Activated CD4-positive, alpha-beta T cell treated with anti-CD3 and anti-CD28 coated beads for 24 hours (primary cell): ENCODE results near the gene ZNF318.
A peak's percentile ranks its signal among the peaks of the same experiment; 100 is the strongest.
"Not testable (repeated sequence)": the region's sequence is repeated elsewhere in the genome, so short reads cannot be mapped to it uniquely, and the experiment has no call there.

Experiments used
- DNase-seq, 2 donors: peaks; one replicate each; pipeline ENCODE4 v3.0.0-alpha.2; 2020; ENCODE audit warnings: low read depth in 2 of 2

Gene ZNF318

DNA sequence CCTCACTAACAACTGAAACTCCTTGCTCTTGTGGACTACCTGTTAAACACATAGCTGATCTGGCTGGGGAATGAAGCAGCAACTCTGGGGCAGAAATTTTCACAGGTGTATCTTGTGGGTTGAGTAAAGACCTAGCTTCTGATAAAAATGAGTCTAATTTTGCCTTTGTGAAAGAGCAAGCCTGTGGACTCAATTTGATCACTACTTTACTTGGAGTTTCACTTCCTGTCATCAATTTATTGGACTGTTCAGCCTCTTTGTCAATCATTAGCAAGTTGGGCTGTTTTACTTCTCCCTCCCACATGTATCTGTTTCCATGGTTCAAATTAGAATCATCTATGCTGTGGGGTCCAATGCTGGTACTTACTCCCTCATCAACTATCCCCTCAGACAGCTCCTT lies 31.2 kb downstream of the ZNF318 start:
- no peak for DNase-seq

DNA sequence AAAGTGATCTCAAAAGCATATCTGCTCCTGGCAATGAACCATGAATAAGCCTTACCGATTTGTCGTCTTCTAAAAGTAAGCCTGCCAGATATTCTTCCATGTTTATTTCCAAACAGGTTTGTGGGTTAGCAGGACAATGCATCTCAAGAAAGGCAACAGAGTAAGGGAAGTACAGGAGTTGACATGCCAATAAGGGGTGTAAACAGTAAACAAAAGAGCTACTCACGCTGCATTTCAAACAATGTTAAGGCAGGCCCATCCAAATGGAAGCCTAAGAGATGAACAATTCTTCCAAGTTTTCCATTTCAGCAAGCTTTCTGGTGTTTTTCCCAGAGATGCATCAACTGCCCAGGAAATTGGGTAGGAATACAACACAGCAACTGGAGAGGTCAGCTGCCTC lies 33.1 kb downstream of the ZNF318 start:
- no peak for DNase-seq

DNA sequence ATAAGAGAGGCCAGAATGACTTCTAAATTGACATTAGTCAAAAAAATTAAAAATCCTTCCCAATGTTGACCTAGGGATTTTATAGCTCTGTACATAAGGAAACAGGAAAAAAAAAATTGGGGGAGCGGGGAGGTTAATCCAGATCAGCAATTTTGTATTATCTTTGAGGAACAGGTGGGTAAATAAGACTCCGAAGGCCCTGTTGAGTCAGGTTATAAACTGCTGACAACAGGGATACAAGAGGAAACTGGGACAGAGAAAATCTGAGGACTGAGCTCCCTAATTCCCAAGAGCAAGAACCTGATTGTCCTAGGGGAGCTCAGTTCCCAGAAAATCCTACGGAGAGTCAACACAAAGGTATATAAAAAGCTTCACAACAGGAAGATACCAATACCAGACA lies 34.0 kb downstream of the ZNF318 start:
- no peak for DNase-seq

DNA sequence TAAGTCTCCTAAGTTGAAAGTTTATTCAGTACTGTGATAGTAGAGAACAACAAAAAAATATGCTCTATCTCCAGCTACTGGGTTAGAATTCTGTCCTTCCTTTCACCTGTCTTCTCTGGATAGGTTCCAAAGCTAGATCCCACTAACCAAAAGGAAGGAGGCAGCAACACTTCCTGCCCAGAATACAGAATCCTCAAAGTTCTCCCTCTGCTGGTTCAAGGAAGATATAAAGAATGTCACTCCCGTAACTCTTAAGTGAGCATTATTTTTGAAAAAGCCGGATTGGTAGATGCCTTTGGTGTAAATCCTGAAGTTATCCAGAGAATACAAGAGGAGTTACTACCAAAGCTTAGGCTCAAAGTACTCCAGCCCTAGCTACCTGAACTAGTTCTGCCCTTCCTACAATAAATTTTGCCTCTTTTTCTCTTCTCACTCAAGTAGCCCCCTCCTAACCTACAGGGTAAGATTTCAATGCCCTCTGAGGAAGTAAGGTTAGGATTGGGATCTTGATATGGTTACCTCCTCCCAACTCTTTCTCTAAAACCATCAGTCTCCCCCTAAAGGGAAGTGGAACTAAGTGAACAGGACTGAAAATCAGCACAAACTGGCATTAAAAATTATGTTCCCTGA lies 34.9 kb downstream of the ZNF318 start:
- DNase-seq: no peak

DNA sequence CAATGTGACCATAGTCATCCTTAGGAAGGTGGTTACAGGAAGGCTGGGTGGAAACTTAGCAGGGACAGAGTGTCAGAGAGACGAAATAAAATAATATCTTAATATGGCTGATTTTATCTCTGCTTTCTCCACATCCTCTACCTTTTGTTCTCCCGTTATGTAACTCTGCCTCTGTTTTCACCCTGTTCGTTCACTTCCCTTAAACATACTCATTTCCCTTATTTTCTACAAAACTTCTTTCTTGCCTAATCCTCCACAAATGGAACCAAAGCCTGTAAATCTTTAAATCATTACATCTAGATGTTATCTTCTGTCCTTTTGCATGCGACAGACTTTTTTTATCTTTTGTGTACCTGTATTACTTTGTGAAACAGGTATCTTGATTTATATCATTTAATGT lies 37.6 kb downstream of the ZNF318 start:
- no peak for DNase-seq

DNA sequence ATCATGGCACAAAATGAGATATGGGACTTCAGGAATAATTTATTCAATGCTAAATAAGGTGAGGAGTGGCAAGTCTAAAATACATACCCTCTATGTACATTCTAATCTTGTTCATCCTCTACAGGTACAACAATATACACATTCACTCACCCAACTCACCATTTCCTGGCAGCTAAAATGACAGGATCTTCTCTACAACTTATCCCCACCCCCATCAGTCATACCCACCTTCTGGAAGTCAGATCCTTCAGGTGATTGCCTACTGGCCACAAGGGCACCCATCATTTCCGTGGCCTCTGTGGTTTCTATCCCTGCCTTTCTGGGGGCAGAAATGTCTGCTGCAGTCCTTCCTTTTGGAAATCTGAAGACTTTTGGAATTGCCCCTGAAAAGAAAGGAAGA lies 38.0 kb downstream of the ZNF318 start:
- no peak for DNase-seq

DNA sequence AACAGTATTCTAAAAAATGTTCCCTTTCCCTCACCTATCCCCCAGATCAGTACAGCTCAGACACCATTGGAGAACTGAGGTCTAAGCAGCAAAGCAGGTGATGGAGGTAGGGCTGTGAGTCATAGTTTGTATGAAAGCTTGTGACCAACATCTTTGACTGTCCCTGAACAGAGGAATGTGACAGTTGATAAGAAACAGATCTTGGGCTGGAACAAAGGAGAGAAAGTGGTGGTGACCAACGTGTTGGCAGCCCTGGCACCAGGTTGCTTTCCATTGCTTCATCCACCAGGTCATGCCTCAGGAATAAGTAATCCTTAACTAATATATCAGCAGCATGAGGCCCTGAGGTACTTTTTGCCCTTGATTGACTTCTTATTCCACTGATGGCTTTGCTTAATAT lies 40.9 kb downstream of the ZNF318 start:
- DNase-seq: no peak

DNA sequence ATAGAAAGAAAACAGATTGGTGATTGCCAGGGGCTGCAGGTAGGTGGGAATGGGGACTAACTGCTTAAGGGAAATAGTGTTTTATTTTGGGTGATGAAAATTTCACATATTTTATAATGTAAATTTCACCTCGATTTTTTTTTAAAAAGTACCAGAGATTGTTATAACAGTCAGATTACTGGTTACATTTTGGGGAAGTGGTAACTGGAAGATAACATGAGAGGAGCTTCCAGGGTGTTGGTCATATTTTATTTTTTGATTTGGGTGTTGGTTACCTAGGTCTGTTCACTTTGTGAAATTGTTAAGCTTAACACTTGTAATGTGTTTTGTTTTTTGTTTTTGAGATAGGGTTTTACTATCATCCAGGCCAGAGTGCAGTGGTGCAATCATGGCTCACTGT lies 43.6 kb downstream of the ZNF318 start:
- DNase-seq: no peak

DNA sequence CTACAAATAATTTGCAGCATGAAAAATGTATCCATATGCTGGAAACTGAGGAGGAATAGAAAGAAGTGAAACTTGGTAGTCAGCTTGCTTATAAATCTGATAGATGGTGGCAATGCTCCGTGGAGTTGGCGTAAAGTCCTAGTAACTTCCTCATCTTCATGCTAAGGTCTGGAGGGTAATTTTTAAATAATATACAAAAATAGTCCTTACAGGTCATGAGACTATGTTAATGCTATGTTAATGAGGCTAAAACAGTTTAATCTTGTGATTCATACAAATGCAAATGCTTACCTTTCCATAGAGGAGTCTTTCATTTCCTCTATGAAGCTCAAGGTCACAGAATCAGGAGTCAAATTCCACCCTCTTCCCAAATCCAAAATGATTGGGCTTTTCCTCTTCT lies 51.4 kb downstream of the ZNF318 start:
- no peak for DNase-seq

DNA sequence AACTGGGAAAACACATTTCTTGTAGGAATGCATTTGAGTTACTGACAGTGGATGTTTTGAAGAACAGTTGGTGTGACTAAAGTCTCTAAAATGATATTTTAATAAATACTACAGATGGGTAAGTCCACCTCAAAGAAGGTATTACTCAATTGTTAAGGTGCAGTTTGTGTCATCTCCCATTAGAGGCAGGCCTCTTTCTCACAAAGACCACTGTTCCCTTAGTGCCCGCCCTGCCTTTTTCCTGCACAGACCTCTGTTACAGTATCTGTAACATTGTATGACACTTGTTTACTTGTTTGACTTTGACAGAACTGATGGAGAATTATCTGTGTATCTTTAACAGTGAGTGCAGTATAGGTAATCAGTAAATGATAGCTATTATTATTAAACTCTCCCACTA lies 55.6 kb downstream of the ZNF318 start:
- DNase-seq: no peak

DNA sequence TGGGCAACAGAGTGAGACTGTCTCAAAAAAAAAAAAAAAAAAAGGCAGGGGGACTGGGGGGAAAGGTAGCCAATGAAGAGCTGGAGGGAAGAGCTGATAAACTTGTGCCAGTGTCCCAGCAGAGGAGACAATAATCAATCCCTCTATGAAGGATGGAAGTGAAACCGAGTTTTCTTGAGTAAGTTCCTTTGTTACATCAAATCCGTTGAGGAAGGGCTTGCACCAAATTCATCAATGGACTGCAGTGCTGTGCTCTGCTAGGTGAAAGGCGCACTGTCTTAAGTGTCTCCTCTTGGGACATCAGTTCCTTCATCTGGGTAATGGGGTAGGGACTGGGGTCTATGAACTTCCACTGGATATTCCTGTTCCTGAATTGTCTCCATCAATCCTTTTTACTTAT lies 57.8 kb downstream of the ZNF318 start:
- no peak for DNase-seq

DNA sequence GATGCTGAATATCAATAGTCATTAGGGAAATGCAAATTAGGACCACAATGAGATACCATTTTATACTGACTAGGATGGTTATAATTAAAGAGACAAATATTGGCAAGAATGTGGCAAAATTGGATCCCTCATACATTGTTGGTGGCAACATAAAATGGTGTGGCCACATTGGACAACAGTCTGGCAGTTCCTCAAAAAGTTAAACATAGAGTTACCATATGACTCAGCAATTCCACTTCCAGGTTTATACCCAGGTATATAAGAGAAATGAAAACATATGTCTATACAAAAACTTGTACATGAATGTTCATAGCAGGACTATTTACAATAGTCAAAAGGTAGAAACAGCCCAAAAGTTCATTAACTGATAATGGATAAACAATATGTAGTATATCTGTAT lies 58.8 kb downstream of the ZNF318 start:
- DNase-seq: no peak

DNA sequence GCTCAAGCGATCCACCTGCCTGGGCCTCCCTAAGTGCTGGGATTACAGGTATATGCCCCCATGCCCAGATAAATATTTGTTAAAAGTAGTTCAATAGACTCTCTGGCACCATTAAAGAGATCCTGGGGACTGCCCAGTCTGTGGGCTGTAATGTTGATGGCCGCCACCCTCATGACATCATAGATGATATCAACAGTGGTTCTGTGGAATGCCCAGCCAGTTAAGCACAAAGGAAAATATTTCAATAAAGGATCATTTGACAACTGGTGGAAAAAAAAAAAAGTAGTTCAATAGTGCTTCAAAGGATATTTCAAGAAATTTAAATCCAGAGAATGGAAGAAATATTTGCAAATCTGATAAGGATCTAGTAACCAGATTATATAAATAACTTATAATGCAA lies 59.3 kb downstream of the ZNF318 start:
- no peak for DNase-seq

DNA sequence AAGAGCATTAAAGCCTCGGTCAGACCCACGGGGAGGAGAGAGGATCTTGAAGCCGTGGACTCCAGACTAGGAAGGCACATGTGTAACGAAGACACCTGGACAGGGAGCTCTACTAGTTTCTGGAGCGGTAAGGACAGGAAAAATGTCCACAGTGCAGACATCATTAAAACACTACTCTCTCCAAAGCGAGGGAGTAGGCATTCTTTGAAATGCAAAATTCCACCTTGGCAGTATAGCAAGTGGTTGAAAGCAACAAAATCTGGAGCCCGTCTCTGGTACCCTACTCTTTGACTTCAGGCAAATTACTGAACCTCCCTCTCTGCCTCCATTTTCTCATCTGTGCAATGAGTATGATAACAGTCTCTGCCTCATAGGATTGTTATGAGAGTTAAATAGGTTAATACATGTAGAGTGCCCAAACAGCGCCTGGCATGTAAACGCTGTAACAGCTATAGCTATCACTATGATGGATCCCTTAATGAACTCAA lies 60.4 kb downstream of the ZNF318 start:
- no peak for DNase-seq

DNA sequence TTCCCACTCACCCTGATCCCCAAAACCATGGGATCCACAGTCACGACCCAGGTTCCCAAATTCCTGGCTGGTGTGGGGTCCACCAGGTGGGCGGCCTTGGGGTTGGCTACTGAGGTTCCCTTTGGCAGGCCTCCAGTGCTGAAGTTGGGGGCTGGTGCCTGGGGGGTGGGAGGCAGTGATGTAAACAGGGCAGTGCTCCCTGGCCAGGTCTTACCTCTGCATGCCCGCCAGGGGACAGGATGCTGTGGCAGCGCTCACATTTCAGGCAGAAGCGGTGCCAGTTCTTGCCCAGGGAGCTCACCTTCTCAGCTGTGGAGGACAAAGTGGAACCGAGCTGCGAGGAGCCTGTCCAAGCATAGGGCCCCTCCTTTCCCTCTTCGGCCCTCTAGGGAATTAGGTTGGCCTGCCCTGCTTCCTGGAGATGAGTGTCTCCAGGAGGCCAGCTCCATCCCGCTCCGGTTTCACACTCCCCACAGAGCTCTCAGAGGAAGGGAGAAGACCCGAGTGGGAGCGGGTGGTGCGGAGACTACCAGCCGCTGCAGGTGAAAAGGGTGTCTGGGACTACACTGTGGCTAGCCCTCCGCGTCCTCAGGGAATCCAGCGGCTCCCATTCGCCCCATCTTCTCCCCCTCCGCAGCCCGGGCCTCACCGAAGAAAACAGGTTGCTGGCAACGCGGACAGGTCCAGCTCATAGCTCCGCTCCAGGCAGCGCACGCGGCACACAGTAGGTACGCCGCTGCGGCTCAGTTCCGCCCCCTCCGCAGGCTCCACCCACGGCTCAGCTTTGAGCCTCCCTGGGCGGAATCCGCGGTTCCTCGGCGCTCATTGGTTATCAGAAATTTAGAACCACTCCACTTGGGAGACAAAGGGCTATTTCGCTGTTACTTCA lies 61.1 kb downstream of the ZNF318 start, which contains the start of gene CRIP3:
Gene CRIP3, minus strand, starts transcription at position 726 of the 889 bp plus-strand sequence. Its CDS starts 34 bp downstream, at position 692.
- DNase-seq: peak; percentile 13 to 34

DNA sequence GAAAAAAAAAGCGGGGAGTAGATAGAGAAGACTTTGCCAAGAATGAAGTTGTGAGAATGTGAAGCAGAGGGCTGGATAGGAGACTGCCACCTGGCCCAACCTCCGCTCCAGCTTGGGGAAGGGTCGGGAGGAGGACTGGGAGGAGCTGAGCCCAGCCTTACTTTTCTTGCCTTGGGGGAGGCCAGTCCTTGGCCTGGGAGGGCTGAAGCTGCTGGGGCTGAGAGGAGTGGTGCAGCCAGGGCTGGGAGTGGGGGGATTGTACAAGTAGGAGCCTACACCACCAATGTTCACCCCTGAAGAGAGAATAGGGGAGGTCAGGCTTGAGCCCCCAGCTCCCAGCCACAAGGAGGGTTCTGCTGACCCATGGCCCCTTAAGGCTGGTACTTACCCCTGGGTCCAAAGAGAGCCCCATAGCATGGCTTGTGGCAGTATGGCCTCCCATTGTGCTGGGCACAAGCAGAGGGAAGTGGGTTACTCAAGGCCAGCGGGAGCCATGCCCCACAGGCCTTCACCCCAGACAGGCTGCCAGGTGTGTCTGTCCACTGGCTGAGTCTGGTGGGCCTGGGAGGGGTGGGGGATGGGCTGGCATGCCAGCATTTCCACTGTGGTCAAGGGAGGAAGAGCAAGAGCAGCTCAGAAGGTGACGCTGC lies 61.9 kb downstream of the ZNF318 start:
- DNase-seq: no peak

DNA sequence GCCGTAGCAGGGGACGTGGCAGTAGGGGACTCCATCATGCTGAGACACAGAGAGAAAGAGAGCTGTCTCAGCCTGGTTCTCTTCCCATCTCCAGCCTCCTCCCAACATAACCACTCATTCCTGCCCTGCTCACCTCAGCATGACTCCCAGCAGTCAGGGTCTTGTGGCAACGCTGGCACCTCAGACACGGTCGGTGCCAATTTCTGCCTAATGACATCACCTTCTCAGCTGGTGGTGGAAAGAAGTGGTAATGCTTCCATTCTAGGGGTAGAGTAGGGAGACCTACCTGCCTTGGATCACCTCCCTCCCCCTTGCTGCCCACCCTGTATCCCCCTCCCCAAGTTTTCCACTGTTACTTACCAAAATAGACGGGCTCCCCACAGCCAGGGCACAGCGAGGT lies 63.4 kb downstream of the ZNF318 start:
- no peak for DNase-seq

DNA sequence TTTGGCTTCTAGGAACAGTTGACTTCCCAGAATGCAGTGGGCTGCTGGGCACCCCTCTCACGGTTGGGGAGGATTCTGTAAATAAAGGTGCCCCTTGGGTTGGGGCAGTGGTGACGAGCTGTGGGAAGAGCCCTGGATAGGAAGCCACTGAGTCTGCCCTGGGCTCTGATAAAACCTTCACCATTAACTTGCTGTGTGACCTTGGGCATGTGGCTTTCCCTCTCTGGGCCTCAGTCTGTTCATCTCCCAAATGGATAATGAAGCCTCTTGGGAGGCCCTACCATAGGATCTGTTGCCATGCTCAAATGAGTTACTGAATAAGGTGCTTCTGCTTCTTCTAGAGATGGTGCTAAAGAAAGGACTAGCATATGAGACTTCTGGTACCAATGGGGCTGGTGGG lies 64.6 kb downstream of the ZNF318 start:
- no peak for DNase-seq

DNA sequence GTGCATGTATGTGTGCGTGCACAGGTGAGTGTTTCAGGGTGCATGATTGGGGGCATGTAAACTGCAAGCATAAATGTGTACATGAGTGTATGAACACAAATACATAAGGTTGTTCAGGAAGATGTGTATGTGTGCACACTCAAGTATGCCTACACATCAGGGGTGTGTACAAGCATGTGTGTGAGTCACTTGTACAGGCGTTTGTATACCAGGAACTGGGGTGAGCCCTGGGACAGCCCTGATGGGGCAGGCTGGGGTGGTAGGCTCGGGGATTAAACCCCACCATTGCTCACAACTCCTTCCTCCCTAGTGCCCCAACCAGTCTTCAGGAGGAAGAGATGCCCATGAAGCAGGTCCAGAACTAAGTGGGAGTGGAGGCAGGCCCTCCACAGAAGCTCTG lies 65.1 kb downstream of the ZNF318 start:
- DNase-seq: no peak

DNA sequence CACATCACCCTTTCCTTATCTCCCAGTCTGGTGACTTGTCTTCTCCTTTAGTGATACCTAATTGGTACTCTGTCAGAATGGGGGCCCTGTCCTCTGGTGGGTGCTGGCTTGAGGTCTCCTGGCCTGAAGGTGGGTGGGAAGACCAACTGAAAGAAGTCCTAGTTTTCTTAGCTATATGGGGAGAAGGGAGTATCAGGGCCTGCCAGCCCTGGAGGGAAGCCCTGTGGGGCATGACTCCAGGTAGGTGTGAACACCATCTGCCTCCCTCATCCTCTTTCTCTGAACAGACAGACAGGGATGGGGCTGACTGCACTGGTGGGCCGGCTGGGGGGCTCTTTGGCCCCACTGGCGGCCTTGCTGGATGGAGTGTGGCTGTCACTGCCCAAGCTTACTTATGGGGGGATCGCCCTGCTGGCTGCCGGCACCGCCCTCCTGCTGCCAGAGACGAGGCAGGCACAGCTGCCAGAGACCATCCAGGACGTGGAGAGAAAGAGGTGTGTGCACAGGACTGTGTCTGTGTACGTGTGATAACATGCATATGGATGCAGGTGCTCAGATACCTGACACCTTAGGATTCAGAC lies 65.6 kb downstream of the ZNF318 start:
- no peak for DNase-seq

DNA sequence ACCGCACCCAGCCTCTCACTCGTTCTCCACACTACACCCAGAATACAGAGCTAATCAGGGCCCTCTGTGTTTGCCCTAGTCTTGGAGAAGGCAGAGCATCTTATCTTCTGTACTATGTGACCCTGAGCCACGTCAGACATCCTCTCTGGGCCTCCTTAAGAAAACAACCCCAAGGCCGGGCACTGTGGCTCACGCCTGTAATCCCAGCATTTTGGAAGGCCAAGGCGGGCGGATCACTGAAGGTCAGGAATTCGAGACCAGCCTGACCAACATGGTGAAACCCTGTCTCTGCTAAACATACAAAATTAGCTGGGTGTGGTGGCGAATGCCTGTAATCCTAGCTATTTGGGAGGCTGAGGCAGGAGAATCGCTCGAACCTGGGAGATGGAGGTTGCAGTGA lies 66.4 kb downstream of the ZNF318 start:
- DNase-seq: not testable (repeated sequence)

DNA sequence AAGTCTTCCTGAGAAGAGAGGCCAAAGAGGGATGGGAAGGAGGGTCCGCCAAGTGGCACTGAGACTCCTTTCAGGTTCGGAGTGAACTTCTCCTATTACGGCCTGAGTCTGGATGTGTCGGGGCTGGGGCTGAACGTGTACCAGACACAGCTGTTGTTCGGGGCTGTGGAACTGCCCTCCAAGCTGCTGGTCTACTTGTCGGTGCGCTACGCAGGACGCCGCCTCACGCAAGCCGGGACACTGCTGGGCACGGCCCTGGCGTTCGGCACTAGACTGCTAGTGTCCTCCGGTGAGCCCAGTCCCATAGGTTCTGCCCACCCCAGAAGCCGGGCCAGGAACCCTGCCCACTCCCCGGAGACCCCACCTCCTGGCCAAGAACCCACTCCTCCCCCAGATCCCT lies 67.3 kb downstream of the ZNF318 start:
- DNase-seq: no peak
